GM12878 (cell line): ENCODE results near the gene TFCP2L1. TPM values are rescaled to one million over a fixed set of nuclear protein-coding genes. Genes with fewer than 3 reads are reported as not detected.

Source experiments
- ATAC-seq: fragments of 200-7000 bp; cut with Tn5 transposase; 3 replicates; pipeline ENCODE4 v1.9.1; 2020; ENCODE audit warnings: mild to moderate bottlenecking, moderate library complexity
- BruUV-seq: library from RNA; stranded (reverse); fragments of 400-500 nt; replicated peaks from 2 replicates; lab custom pipeline; 2021; lab: Mats Ljungman, UMichigan
- CTCF ChIA-PET: fragments of 300-600 bp; sonication (Branson Sonifier 250); formaldehyde crosslinking; extraction: SDS; loops from one replicate; lab custom pipeline; 2021; ENCODE audit warnings: inconsistent platforms; lab: Yijun Ruan, JAX
- POLR2A ChIA-PET: fragments of 350-600 bp; formaldehyde crosslinking; extraction: SDS; loops from one replicate; lab custom pipeline; 2021; ENCODE audit warnings: inconsistent platforms; lab: Charles Lee
- RAD21 ChIA-PET: fragments of 300-600 bp; sonication (Branson Sonifier 250); formaldehyde crosslinking; loops from one replicate; lab custom pipeline; 2023; ENCODE audit warnings: antibody characterized with exemption; ENCODE audit not compliant: unreplicated experiment; lab: Charles Lee
- SMC1A ChIA-PET: fragments of 300-600 bp; sonication (Branson Sonifier 250); formaldehyde crosslinking; loops from one replicate; lab custom pipeline; 2023; ENCODE audit not compliant: unreplicated experiment, uncharacterized antibody; lab: Charles Lee
- DNase-seq: peaks from one replicate; pipeline ENCODE4 v3.0.0-alpha.2; 2011; ENCODE audit warnings: low read depth, low spot score
- FAIRE-seq: peaks from 3 replicates; lab custom pipeline; 2011; peaks lifted over from hg19 to GRCh38; lab: Jason Lieb, UNC
- H2AFZ ChIP-seq: 2 replicates; pipeline ENCODE4 v1.6.0; 2011; ENCODE audit warnings: low read depth, low read length, control low read depth; ENCODE audit not compliant: control insufficient read depth
- H3K27ac ChIP-seq: 2 replicates; pipeline ENCODE4 v1.5.1; 2011; ENCODE audit warnings: control low read depth; ENCODE audit not compliant: control insufficient read depth, insufficient read depth
- H3K27me3 ChIP-seq, 2 experiments: replicated peaks in 1 of 2; 2 replicates each; pipeline versions ENCODE4 v1.6.0 to v1.6.1; 2011; ENCODE audit warnings: low read length in 1 of 2; ENCODE audit not compliant: control insufficient read depth in 2 of 2, insufficient read depth in 2 of 2
- H3K36me3 ChIP-seq, 2 experiments: 2 replicates each; pipeline ENCODE4 v1.5.1; 2011; ENCODE audit warnings: low read length in 1 of 2; ENCODE audit not compliant: control insufficient read depth in 2 of 2, insufficient read depth in 2 of 2
- H3K4me1 ChIP-seq: 2 replicates; pipeline ENCODE4 v1.6.1; 2011; ENCODE audit warnings: mild to moderate bottlenecking, low read length, moderate library complexity, mixed read lengths; ENCODE audit not compliant: control insufficient read depth, insufficient read depth
- H3K4me2 ChIP-seq: 2 replicates; pipeline ENCODE4 v1.6.0; 2011; ENCODE audit warnings: control low read depth; ENCODE audit not compliant: control insufficient read depth, insufficient read depth
- H3K4me3 ChIP-seq: fragments of 200-600 bp; sonication (generic); 2 replicates; pipeline ENCODE4 v1.5.1; 2016
- H3K79me2 ChIP-seq: 2 replicates; pipeline ENCODE4 v1.6.0; 2011; ENCODE audit warnings: low read length; ENCODE audit not compliant: control insufficient read depth, insufficient read depth
- H3K9ac ChIP-seq: 2 replicates; pipeline ENCODE4 v1.8.0; 2011; ENCODE audit warnings: low read length, control low read depth, mixed read lengths; ENCODE audit not compliant: control insufficient read depth, insufficient read depth
- H3K9me3 ChIP-seq: replicated peaks from 3 replicates; pipeline ENCODE4 v1.5.1; 2011; ENCODE audit warnings: mild to moderate bottlenecking, low read length; ENCODE audit not compliant: control insufficient read depth, insufficient read depth
- H4K20me1 ChIP-seq: 2 replicates; pipeline ENCODE4 v1.6.0; 2011; ENCODE audit not compliant: control insufficient read depth, insufficient read depth
- CUX1 ChIP-seq: IDR thresholded peaks from 2 replicates; pipeline ENCODE4 v1.6.1; 2012; ENCODE audit warnings: improper control_type of control experiment, low read depth, low read length; ENCODE audit not compliant: insufficient replicate concordance
- PAX5 ChIP-seq: IDR thresholded peaks from 2 replicates; pipeline ENCODE4 v1.6.1; 2011; ENCODE audit warnings: low read depth, low read length, borderline replicate concordance
- PBX3 ChIP-seq: IDR thresholded peaks from 2 replicates; pipeline ENCODE4 v1.6.1; 2011; ENCODE audit warnings: mild to moderate bottlenecking, low read depth, low read length, moderate library complexity; ENCODE audit not compliant: insufficient replicate concordance
- POLR2AphosphoS2 ChIP-seq: IDR thresholded peaks from 2 replicates; pipeline ENCODE4 v1.6.1; 2011; ENCODE audit warnings: low read depth, mild to moderate bottlenecking, low read length, improper control_type of control experiment, moderate library complexity
- SRF ChIP-seq, 2 experiments: IDR thresholded peaks; 2 replicates each; pipeline ENCODE4 v1.6.1; 2011; ENCODE audit warnings: low read depth in 2 of 2, low read length in 2 of 2, mild to moderate bottlenecking in 1 of 2, moderate library complexity in 1 of 2
- STAT3 ChIP-seq: IDR thresholded peaks from 2 replicates; pipeline ENCODE4 v1.6.1; 2011; ENCODE audit warnings: low read depth, low read length, improper control_type of control experiment
- YY1 ChIP-seq: IDR thresholded peaks from 2 replicates; pipeline ENCODE4 v1.6.1; 2011; ENCODE audit warnings: low read depth, mild to moderate bottlenecking, low read length
- WGBS: methylation state at CpG from one replicate; pipeline ENCODE4 v1.1.6; 2016; ENCODE audit warnings: low lambda C conversion rate; ENCODE audit not compliant: insufficient replicate concordance, insufficient coverage; ENCODE audit errors: missing lambda C conversion rate; 5-methylcytosine and 5-hydroxymethylcytosine counted together
- in situ Hi-C: fragments of 300-500 bp; cut with MboI; formaldehyde crosslinking; loops from 9 replicates; pipeline ENCODE4 v1.14.3; 2018; ENCODE audit warnings: mixed read lengths
- intact Hi-C: fragments of 100-400 bp; cut with micrococcal nuclease; formaldehyde crosslinking; loops from one replicate; pipeline ENCODE4 v1.14.2; 2022; ENCODE audit not compliant: unreplicated experiment
- polyA plus RNA-seq, 11 experiments: library from polyadenylated mRNA; depleted of rRNA in 4 of 11; unstranded in 6 of 11; stranded (reverse) in 5 of 11; fragments of >200 nt; fragmentation: Nextera tagmentation in 4 of 11; fragmentation: Illumina TruSeq in 1 of 11; extraction: Ambion mirVana in 4 of 11; extraction: Trizol in 1 of 11; gene quantifications; 1 replicate in 1 of 11; 2 replicates in 10 of 11; pipeline versions ENCODE4 v1.2.1 to v1.2.3, GENCODE V29; 2011 to 2016; ENCODE audit warnings: inconsistent platforms in 2 of 11, missing spikeins in 2 of 11, low read depth in 1 of 11
- total RNA-seq, 4 experiments: library from RNA; depleted of rRNA in 3 of 4; stranded (reverse); fragments of >200 nt in 3 of 4; fragmentation: Illumina TruSeq in 1 of 4; extraction: Trizol in 1 of 4; gene quantifications; 2 replicates each; pipeline versions ENCODE4 v1.2.1 to v1.2.3, GENCODE V29; 2013 to 2021

Gene TFCP2L1
- total and polyA plus RNA-seq, 10 of the 15 experiments (the other 5 are each of a cell fraction or from before 2014, with no cell fraction given): 0.02 to 0.21 (median 0.09) TPM; not detected in 1

GRCh38 chr2:121186261-121186660 lies 98.7 kb downstream of the TFCP2L1 start:
- H3K27ac ChIP-seq: no peak overlapping the region
- DNase-seq: no peak
- no peaks in the 10 kb centered on the region for H3K27me3 ChIP-seq
- no TSS peak for BruUV-seq
- H3K79me2 ChIP-seq: no peaks in the 10 kb centered on the region
- ChIA-PET RAD21 (no interaction called here), POLR2A (no interaction called here), SMC1A (no interaction called here), CTCF (no interaction called here)
- H3K36me3 ChIP-seq: no peaks in the 10 kb centered on the region
- no peak for FAIRE-seq
- H2AFZ ChIP-seq: no peak overlapping the region
- no peak overlapping the region for H3K4me3 ChIP-seq
- intact Hi-C loops (no loop called here), in situ Hi-C loops (no loop called here)
- no peak for ATAC-seq
- TF ChIP-seq YY1: no peak
- TF ChIP-seq PAX5: no peak
- TF ChIP-seq CUX1: no peak
- TF ChIP-seq SRF (IDR thresholded peaks at IDR 0.05; ENCODE audit: low read depth in 2 of 2, low read length in 2 of 2): no peak
- TF ChIP-seq PBX3: no peak
- no peak for TF ChIP-seq POLR2AphosphoS2
- TF ChIP-seq STAT3: no peak
- no peak overlapping the region for H3K4me2 ChIP-seq
- 31% methylated on average over 4 of the region's 9 CpGs for WGBS
- no peak overlapping the region for H3K9ac ChIP-seq
- no peaks in the 10 kb centered on the region for H4K20me1 ChIP-seq
- no peaks in the 10 kb centered on the region for H3K9me3 ChIP-seq
- no peaks in the 10 kb centered on the region for H3K4me1 ChIP-seq
